ENCODE measurements around the gene PIM2.

DNA sequence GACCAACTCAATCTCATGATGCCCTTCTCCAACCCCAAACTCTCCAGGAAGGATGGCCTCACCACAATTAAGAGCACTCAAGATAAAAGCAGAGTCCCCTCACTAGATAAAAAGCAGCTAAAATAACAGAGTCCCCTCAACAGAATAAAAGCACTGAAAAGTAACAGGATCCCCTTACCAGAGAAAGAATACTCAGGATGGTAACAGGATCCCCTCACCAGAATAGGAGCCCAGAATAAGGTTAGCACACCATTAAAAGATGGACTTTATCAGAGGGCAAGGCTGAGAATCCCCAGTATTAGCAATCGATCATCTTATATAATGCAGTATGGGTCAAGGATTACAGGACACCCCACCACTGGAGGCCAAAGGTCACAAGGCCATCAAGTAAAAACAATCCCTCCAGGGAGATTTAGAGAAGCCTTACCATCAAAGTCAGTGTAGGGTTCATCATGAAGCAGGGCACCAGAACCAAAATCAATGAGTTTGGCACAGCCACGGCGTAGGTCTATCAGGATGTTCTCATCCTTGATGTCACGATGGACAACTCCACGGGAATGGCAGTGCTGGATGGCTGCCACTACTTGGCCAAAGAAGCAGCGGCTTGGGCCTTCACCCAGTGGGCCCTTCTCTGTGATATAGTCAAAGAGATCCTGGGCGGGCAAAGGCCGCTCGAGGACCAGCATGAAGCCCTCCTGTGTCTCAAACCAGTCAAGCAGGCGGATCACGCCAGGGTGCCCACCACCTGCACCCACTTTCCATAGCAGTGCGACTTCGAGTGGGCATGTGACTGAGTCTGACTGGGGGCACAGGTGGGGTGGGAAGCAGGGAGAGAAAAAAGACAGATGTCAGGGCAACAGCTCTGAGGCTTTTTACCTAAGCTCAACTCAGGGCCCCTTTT is 4.0 kb downstream of the PIM2 start:
- TF ChIP-seq FOXM1 (IDR thresholded peaks at IDR 0.05; ENCODE audit: borderline replicate concordance) (no peak), ELF4 (IDR thresholded peaks at IDR 0.05) (no peak), ZNF384 (IDR thresholded peaks at IDR 0.05) (no peak), FOXK2 (IDR thresholded peaks at IDR 0.05) (no peak)
